SJCRH30 (cell line): Measurements from ENCODE around the gene ACTN2. TPM values are rescaled to one million over a fixed set of nuclear protein-coding genes. Genes with fewer than 3 reads are reported as not detected.
A peak's percentile ranks its signal among the peaks of the same experiment; 100 is the strongest.

Source experiments
- DNase-seq, 2 experiments: peaks; one replicate each; pipeline ENCODE4 v3.0.0-alpha.2; 2015 to 2020
- H3K27ac ChIP-seq: fragments of 250-450 bp; sonication (Bioruptor Pico); 2 replicates; pipeline ENCODE4 v1.5.1; 2020; ENCODE audit warnings: mild to moderate bottlenecking, moderate library complexity
- H3K27me3 ChIP-seq: fragments of 250-450 bp; sonication (Bioruptor Pico); 2 replicates; pipeline ENCODE4 v1.5.1; 2020; ENCODE audit warnings: mild to moderate bottlenecking, moderate library complexity
- H3K36me3 ChIP-seq: fragments of 250-450 bp; sonication (Bioruptor Pico); 2 replicates; pipeline ENCODE4 v1.5.1; 2020; ENCODE audit warnings: mild to moderate bottlenecking, moderate library complexity
- H3K4me1 ChIP-seq: fragments of 250-450 bp; sonication (Bioruptor Pico); 2 replicates; pipeline ENCODE4 v1.5.1; 2020; ENCODE audit warnings: mild to moderate bottlenecking, moderate library complexity
- H3K4me3 ChIP-seq: fragments of 250-450 bp; sonication (Bioruptor Pico); 2 replicates; pipeline ENCODE4 v1.5.1; 2020; ENCODE audit warnings: mild to moderate bottlenecking, moderate library complexity
- H3K9me3 ChIP-seq: fragments of 250-450 bp; sonication (Bioruptor Pico); replicated peaks from 2 replicates; pipeline ENCODE4 v1.5.1; 2020; ENCODE audit warnings: mild to moderate bottlenecking, moderate library complexity
- total RNA-seq: library from RNA; depleted of rRNA; stranded (reverse); fragments of >200 nt; shearing (Covaris generic); gene quantifications from 2 replicates; pipeline ENCODE4 v1.2.3, GENCODE V29; 2014

ACTN2 gene
- total RNA-seq, 1 experiment from 2014 or later = 3.0 TPM

DNA sequence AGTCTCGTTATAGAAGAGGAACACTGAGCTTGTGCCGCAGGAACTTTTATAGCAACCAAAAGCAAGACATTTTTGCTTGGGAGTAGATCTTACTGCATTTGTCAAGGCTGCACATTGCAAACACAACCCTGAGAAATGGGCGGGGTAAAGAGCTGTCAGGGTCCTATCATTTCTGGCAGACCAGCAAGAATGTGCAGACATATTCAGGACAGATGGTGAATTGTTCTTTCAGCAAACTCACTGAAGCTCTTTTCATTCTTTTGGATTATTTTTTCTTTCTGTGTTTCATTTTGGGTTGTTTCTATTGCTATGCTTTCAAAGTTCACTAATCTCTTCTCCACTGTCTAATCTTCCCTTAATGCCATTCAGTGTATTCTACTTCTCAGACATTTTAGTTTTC lies 5.1 kb upstream of the ACTN2 start:
- Histone ChIP-seq H3K27ac (no peak overlapping the region), H3K36me3 (no peaks in the 10 kb centered on the region), H3K4me1 (peaks cover 23% of the 10 kb centered on the region), H3K4me3 (no peak overlapping the region), H3K27me3 (no peaks in the 10 kb centered on the region), H3K9me3 (no peaks in the 10 kb centered on the region)
- no peak for DNase-seq

DNA sequence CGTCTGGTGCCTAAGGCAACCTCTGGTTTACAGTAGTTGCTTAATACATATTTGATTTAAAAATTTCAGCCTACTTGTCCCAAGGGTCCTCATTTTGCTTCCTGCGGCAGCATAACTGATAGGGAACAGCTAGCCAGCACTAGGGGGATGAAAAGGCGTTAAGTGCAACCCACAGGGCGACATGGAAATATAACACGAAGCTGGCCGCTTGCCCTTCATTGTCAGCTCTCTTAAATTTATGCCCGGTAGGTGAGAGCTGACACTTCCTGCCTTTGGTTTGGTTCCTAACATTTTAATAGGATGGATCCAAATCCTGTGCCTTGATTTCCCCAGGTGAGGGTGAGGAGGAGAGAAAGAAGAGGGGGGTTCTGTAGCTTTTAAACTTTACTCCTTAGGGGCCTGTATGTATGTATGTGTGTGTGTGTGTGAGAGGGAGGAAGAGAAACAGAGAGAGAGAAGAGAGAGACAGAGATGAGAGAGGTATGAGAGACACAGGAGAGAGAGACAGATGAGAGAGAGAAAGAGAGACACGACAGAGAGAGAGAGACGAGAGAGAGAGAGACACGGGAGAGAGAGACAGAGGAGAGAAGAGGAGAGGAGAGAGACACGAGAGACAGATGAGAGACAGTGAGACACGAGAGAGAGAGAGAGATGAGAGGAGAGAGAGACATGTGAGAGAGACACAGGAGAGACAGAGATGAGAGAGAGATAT lies 938 bp upstream of the ACTN2 start:
- Histone ChIP-seq H3K4me1 (peaks cover 24% of the 10 kb centered on the region), H3K36me3 (no peaks in the 10 kb centered on the region), H3K27ac (peak overlapping the region; percentile 59), H3K4me3 (peak overlapping the region; percentile 79), H3K27me3 (no peaks in the 10 kb centered on the region), H3K9me3 (no peaks in the 10 kb centered on the region)
- DNase-seq = peak; percentile 56 to 76

DNA sequence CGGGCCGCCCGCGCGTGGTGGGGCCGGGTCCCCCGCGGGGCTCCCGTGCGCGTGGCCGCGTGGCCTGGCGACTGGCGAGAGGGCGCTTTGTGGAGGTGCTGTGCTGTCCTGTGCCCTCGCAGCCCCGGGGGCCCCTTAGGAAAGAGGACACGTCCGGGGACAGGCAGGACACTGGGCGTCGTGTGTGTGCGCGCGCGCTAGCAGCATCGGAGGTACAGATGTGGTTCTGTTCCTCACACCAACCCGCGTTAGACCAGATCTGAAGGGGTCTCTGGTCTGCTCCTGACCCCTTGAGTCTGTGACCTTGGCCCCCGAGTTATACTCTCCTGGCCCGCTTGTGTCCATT lies 489 bp downstream of the ACTN2 start:
- Histone ChIP-seq H3K4me3 (peak overlapping the region; percentile 79), H3K36me3 (no peaks in the 10 kb centered on the region), H3K4me1 (peaks cover 25% of the 10 kb centered on the region), H3K9me3 (no peaks in the 10 kb centered on the region), H3K27me3 (no peaks in the 10 kb centered on the region), H3K27ac (peak overlapping the region; percentile 39; the same call in 1 of the 2 replicates)
- DNase-seq = peak; percentile 51 to 55

DNA sequence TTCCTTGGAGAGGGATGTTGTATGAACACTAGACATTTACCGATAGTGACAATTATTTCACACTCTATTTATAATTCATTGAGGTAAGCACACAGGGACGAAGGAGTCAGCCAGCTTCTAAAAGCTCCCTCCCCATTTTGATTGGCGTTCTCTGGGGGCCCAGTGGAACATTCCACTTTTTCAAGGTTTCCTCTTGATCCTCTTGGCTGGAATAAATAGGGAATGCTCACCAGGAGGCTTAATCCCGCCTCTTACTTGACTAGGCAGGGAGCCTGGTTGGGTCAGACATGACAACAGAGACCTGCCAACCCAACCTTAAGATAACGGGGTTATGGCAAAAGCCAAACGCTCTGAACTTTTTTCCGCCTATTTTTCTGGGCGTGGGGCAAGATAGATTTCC lies 974 bp downstream of the ACTN2 start:
- Histone ChIP-seq H3K4me1 (peaks cover 25% of the 10 kb centered on the region), H3K27ac (peak overlapping the region; percentile 39; the same call in 1 of the 2 replicates), H3K27me3 (no peaks in the 10 kb centered on the region), H3K4me3 (peak overlapping the region; percentile 79), H3K9me3 (no peaks in the 10 kb centered on the region), H3K36me3 (no peaks in the 10 kb centered on the region)
- peak; percentile 27 to 52 for DNase-seq

DNA sequence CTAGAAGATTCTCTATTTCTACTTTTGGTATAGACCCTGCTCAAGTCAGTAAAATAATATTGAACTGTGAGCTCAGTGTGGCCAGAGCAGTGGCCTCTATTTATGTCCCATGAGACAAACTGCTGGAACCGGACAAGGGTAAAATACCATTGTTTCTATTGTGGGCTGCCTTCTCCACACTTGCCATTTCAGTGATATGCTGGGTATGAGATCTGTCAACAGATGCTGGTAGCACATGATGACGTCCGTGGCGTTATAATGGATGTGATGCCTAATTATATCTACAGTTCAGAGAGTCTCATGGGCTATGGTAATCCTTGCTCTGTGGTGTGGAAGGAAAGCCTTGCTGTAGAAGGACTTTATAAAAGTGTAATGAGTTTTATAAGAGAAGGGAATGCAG lies 2.4 kb downstream of the ACTN2 start:
- peaks cover 25% of the 10 kb centered on the region for H3K4me1 ChIP-seq
- no peak overlapping the region; the same call in 1 of the 2 replicates for H3K27ac ChIP-seq
- DNase-seq = peak; percentile 24 to 65
- H3K27me3 ChIP-seq = no peaks in the 10 kb centered on the region
- no peak overlapping the region for H3K4me3 ChIP-seq
- H3K9me3 ChIP-seq = no peaks in the 10 kb centered on the region
- no peaks in the 10 kb centered on the region for H3K36me3 ChIP-seq

DNA sequence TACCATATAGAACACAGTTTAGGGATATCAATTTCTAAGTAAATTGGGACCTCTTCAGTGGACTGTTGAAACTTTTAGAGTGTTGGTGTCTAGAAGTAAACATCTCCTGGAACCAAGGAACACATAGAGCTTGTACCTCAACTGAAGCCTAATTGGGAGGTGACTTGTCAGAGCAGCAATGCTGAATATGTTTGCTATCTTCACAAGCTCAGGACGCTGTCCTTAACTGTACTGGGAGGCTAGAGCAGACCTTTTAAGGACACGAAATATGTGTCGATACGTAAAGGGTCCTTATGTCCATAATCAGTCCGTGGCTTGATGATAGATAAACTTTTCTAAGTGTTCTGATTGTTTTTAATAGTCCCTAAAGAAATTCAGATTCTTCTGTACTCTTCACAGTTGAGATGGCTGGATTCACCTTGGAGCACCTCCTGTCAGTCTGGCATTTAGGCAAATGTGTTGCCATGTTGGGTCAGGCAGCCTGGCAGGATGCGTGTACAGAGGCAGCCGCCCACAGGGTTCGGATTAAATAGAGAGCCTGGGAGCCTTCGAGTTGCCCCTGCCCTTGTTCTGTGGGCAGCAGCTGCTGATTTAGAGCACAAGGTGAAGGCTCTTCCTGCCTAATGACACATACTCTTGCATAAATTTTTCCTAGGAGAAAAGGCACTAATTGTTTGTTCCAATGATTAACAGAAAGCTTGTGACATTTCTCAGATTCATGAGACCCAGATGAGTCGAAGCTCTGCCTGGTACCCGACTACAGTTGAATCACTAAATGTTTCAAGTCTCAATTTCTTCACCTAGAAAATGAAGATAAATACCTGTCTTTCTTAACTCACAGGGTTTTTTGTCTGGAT lies 3.6 kb downstream of the ACTN2 start:
- H3K27ac ChIP-seq = no peak overlapping the region
- no peaks in the 10 kb centered on the region for H3K9me3 ChIP-seq
- peak in 1 of 2 experiments; percentile 11 for DNase-seq
- peaks cover 25% of the 10 kb centered on the region for H3K4me1 ChIP-seq
- no peaks in the 10 kb centered on the region for H3K36me3 ChIP-seq
- H3K27me3 ChIP-seq = no peaks in the 10 kb centered on the region
- no peak overlapping the region for H3K4me3 ChIP-seq

DNA sequence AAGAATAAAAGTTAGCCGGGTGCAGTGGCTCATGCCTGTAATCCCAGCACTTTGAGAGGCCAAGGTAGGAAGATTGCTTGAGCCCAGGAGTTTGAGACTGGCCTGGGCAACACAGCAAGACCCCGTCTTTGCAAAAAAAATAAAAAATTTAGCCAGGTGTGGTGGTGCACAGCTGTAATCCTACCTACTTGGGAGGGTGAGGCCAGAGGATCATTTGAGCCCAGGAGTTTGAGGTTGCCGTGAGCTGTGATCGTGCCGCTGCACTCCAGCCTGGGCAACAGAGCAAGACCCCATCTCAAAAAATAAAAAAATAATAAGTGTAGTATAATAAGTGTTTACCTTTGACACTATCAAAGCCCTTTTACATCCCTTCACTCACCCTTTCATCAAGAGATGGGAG lies 5.0 kb downstream of the ACTN2 start:
- Histone ChIP-seq H3K9me3 (no peaks in the 10 kb centered on the region), H3K36me3 (no peaks in the 10 kb centered on the region), H3K27ac (no peak overlapping the region), H3K27me3 (no peaks in the 10 kb centered on the region), H3K4me1 (peaks cover 17% of the 10 kb centered on the region), H3K4me3 (no peak overlapping the region)
- DNase-seq = no peak

DNA sequence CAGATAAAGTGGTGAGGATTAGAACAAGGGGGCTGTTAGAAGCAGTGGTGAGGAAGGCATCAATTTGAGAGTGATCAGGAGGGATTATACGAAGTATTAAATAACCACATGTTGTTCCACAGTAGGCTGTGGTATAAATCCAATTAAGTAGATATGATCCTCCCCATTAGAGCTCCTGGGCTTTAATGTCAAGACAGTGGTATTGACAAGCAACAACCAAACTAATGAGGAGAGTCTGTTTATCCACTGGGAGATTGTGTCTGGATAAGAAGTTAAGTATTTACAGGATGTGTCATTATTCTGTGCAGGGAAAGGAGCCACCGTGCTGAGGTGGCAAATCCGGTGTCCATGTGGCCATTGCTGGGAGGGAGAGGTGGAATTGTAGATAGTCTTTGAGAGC lies 5.8 kb downstream of the ACTN2 start:
- no peak for DNase-seq
- H3K27me3 ChIP-seq = no peaks in the 10 kb centered on the region
- H3K4me1 ChIP-seq = peaks cover 17% of the 10 kb centered on the region
- no peaks in the 10 kb centered on the region for H3K9me3 ChIP-seq
- no peaks in the 10 kb centered on the region for H3K36me3 ChIP-seq
- H3K4me3 ChIP-seq = no peak overlapping the region
- no peak overlapping the region for H3K27ac ChIP-seq

DNA sequence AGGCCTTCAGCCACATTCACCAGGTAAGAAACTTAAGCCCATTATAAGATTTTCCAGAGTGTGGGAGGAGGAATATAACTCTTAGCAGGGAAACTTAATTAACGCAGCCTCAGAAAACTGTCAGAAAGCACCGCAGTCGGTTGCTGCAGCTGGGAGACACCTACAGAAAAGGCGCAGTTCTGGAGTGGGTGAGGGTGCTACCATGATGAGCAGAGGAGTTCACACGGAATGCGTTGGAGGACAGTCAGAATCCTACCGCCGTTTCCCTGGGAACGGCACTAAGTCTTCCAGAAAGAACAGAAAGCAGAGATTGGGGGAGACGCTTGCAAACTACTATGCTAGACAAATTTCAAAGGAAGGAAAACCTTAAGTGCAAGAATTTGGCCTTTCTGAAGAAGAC lies 6.4 kb downstream of the ACTN2 start:
- Histone ChIP-seq H3K36me3 (no peaks in the 10 kb centered on the region), H3K4me3 (no peak overlapping the region), H3K27me3 (no peaks in the 10 kb centered on the region), H3K4me1 (peaks cover 15% of the 10 kb centered on the region), H3K9me3 (no peaks in the 10 kb centered on the region), H3K27ac (no peak overlapping the region)
- no peak for DNase-seq

DNA sequence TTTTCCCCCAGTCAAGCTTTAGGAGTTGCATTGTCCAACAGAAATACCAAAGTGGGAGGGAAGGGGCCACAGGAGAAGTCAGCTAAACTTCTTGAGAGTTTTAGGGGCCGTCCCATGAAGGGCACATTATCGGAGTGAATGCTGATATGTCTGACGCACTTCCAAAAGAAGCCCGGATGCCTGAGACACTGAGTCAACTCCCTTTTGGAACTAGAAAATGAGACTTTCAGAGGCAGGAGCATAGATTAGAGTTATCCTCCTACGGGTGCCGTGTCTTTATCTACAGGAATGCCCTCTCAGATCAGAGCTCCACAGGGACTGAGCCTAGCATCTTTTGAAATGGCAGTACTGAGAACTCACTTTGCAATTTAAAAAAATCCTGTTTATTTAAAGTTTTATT lies 13.1 kb downstream of the ACTN2 start:
- H3K27ac ChIP-seq = no peak overlapping the region
- H3K4me3 ChIP-seq = no peak overlapping the region
- no peaks in the 10 kb centered on the region for H3K4me1 ChIP-seq
- no peaks in the 10 kb centered on the region for H3K36me3 ChIP-seq
- no peak for DNase-seq
- H3K9me3 ChIP-seq = no peaks in the 10 kb centered on the region; the same call in 1 of the 2 replicates
- H3K27me3 ChIP-seq = no peaks in the 10 kb centered on the region

DNA sequence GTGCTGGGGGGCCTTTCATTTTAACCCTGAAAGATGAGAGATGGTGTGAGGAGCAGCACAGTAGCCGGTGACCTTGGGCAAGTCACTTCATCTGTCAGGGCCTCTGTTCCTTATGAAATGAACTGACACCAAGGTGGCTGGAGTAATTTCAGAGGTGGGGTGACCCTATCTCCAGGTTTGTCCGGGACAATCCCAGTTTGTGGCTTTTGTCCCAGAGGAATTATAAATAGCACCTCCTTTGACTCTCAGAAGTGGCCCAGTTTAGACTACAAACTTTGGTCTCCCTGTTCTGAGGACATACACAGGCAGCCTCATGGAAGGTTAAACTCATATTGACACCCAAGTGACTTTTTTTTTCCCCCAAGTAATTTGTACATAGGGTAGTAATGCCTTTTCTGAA lies 14.6 kb downstream of the ACTN2 start:
- H3K9me3 ChIP-seq = no peaks in the 10 kb centered on the region; the same call in 1 of the 2 replicates
- no peak for DNase-seq
- H3K36me3 ChIP-seq = no peaks in the 10 kb centered on the region
- H3K27ac ChIP-seq = no peak overlapping the region
- H3K27me3 ChIP-seq = no peaks in the 10 kb centered on the region
- no peak overlapping the region for H3K4me3 ChIP-seq
- H3K4me1 ChIP-seq = no peaks in the 10 kb centered on the region

DNA sequence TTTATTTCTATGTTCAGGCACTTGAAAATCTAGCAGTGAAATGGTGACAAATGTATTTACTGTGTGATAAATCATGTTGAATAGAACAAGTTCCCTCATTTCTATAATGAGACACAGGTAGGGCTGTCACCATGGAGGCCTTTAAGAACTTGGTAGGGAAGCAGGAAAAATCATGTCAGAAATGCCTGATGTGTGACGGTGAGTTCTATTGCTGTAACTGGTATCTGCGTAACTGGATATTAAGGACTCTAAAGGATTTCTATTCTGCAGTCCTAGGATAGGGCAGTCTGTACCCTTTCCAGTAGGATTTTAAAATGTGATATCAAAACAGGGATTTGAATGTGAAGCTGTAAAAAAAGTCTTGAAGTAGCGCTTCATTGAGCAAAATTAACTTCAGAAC lies 15.5 kb downstream of the ACTN2 start:
- no peaks in the 10 kb centered on the region for H3K36me3 ChIP-seq
- no peak overlapping the region for H3K4me3 ChIP-seq
- no peaks in the 10 kb centered on the region; the same call in 1 of the 2 replicates for H3K9me3 ChIP-seq
- DNase-seq = no peak
- H3K27me3 ChIP-seq = no peaks in the 10 kb centered on the region
- no peak overlapping the region for H3K27ac ChIP-seq
- H3K4me1 ChIP-seq = no peaks in the 10 kb centered on the region

DNA sequence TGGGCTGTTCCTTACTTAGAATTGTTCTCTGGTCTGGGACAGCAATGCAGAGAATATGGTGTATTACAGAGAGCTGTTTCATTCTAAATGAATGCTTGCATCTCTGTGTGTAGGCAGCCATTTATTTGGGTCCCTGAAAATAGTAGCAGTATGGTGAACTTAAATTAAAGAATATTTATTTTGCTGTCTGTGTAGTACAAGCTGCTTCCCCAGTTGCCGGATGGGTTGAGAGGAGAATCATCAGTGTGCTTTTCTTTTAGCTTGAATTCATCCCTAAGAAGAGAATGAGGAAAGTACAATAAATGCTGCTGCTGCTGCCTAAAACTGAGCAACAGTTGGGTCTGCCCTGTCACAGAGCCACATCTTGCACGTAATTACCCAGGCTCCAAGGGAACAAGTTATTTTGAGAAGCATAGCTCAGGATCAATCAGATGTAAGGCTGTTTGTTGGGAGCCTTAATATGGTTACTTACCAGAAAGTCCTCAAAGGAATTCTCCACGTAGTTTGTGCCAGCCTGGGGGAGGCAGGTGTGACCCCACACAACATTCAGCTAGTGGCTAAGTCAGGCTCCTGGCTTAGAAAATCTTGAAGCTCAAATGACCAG lies 16.6 kb downstream of the ACTN2 start:
- Histone ChIP-seq H3K27me3 (no peaks in the 10 kb centered on the region), H3K27ac (no peak overlapping the region), H3K9me3 (no peaks in the 10 kb centered on the region; the same call in 1 of the 2 replicates), H3K4me3 (no peak overlapping the region), H3K4me1 (no peaks in the 10 kb centered on the region), H3K36me3 (no peaks in the 10 kb centered on the region)
- DNase-seq = no peak

DNA sequence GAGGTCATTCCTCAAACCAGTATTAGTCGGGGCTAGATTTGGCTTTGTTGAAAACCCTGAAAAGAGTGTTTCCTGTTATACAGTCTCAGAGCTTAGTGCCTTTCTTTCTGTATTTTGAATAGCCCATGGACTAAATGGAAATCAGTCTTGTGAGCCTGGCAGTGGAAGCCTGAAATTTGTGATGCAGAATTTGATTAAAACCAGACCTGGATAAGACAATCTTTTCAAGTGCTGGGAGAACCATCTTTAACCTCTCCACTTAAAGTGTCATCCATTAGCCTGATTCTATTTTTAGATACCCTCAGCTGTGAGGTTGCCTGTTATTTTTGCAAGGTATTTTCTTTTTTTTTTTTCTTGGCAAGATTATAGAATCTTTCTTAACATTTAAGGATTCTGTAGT lies 19.5 kb downstream of the ACTN2 start:
- Histone ChIP-seq H3K36me3 (no peaks in the 10 kb centered on the region), H3K9me3 (no peaks in the 10 kb centered on the region; the same call in 1 of the 2 replicates), H3K27me3 (no peaks in the 10 kb centered on the region), H3K4me3 (no peak overlapping the region), H3K4me1 (no peaks in the 10 kb centered on the region), H3K27ac (no peak overlapping the region)
- DNase-seq = no peak

DNA sequence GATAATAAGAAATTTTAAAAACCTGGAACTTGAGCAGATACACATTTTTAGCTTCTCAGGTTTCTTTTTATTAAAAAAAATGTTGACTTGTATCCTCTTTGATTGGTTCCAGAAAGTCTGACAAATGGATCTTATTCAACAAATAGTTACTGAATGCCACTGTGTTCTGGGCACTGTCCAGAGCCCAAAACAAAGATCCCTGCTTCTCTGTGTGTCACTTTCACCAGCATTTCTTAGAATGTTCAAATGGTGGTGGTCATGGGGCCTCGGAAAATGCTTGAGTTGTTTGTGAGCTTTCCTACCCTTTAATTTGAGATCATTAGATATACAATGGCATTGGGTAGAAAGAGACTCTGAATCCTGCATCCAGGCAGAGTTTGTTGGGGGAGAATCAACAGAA lies 19.9 kb downstream of the ACTN2 start:
- Histone ChIP-seq H3K27me3 (no peaks in the 10 kb centered on the region), H3K9me3 (no peaks in the 10 kb centered on the region; the same call in 1 of the 2 replicates), H3K27ac (no peak overlapping the region), H3K36me3 (no peaks in the 10 kb centered on the region), H3K4me1 (no peaks in the 10 kb centered on the region), H3K4me3 (no peak overlapping the region)
- DNase-seq = no peak
